Stimulated activated CD4-positive, alpha-beta T cell treated with anti-CD3 and anti-CD28 coated beads, Interleukin-15, amount 100 ng/mL, for 24 hours (primary cell): Measurements from ENCODE around the gene MRPS2.
"Not testable (repeated sequence)": the region's sequence is repeated elsewhere in the genome, so short reads cannot be mapped to it uniquely, and the experiment has no call there.

Experiments
- DNase-seq: peaks from one replicate; pipeline ENCODE4 v3.0.0-alpha.2; 2020

The MRPS2 gene

DNA sequence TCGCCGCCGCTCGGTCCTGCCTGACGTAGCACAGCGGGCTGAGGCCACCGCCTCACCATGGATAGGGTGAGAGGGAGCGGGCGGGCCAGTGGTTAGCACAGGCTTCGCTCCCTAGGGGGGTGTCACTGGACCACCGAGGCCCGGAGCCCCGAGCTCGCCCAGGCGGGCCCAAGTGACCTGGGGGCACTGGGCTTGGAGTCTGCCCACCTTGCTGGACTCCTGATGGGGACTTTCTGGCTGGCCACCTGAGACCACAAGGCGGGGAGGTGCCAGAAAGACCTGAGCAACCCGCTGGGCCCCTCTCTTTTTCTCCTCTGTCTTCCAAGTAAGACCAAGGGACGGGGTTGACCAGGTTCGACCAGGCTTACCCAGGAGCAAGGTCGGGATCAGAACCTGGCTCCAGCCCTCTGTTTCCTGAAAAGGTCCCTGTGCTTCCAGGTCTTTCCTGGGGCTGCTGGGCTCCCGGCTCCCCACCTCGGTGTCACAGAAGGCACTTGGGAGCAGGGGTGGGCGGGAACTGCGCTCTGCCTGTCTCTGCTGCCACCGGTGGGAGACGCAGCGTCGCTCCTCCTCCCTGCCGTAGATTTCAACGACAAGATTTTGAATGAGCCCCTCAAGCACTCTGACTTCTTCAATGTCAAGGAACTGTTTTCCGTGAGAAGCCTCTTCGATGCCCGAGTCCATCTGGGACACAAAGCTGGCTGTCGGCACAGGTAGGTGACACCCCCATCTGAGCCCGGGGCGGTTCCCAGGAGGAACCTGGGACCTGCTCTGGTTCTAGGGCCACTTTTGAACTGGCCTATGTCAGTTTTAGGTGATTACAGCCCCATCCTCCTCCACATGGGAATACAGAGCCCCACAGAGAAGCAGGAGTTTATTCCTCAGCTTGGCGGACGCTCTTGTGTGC is 1.0 kb downstream of the MRPS2 start:
- DNase-seq, result no peak

DNA sequence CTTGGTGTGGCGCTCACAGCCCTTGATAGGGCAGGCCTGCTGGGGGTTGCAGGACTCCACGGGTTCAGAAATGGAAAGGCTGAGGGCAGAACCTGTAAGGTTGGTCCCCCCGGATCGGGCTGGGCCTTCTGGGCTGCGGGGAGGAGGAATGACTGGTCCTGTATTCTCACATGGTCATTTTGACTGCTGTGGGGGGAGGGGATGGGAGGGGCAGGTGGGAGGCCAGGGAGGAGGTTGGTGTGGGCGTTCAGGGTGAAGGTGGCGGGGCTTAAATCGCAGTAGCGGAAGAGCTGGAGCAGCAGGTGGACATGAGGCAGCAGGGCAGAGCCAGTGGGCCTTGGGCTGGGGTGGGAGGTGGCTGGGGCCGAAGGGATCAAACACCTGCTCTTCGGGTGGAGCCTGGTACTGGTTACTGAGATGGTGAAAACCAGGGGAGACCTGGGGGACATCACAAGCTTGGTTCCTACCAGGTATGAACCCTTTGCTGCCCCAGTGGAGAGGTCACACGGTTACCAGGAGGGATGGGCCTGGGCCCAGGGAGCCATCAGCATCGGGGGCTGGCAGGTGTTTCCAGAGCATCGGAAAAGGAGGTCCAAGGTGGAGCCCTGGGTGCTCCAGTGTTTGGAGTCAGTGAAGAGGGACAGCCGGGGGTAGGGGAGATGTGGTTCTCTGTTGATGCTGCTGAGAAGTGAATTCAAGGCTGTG is 1.8 kb downstream of the MRPS2 start:
- no peak for DNase-seq

DNA sequence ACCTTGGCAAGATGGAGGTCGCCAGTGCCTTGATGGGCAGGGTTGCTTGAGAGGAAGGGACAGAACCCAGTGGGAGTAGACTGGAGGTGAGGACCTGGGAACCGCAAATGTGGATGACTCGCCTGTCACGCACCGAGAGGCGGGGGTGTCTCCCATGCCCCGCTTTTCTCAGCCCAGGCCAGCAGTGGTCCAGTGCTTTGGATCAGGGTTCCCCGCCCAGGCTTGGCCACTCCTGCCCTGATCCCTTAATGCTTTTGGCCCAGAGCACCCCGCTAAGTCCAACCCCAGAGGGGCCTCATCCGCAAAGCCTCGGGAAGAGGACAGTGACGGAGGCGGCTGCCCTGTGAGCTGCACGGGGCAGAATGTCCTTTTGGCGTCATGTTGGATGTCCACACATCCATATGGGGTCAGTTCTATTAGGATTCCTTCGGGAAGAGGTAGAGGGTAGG is 2.4 kb downstream of the MRPS2 start:
- DNase-seq, result no peak

DNA sequence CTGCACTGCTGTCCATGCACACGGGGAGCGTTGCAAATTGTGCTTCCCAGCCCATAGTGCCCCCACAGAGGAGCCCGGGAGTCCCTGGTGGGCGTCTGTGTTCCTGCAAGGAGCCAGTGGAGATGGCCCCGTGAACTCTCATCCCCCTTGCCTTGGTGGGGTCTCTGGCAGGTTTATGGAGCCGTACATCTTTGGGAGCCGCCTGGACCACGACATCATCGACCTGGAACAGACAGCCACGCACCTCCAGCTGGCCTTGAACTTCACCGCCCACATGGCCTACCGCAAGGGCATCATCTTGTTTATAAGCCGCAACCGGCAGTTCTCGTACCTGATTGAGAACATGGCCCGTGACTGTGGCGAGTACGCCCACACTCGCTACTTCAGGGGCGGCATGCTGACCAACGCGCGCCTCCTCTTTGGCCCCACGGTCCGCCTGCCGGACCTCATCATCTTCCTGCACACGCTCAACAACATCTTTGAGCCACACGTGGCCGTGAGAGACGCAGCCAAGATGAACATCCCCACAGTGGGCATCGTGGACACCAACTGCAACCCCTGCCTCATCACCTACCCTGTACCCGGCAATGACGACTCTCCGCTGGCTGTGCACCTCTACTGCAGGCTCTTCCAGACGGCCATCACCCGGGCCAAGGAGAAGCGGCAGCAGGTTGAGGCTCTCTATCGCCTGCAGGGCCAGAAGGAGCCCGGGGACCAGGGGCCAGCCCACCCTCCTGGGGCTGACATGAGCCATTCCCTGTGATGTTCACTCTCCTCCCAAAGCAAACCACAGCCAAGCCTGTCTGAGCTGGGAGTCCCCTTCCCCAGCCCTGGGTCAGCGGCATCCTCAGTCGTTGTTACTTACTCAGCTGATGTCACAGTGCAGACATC is 3.1 kb downstream of the MRPS2 start:
- no peak for DNase-seq

DNA sequence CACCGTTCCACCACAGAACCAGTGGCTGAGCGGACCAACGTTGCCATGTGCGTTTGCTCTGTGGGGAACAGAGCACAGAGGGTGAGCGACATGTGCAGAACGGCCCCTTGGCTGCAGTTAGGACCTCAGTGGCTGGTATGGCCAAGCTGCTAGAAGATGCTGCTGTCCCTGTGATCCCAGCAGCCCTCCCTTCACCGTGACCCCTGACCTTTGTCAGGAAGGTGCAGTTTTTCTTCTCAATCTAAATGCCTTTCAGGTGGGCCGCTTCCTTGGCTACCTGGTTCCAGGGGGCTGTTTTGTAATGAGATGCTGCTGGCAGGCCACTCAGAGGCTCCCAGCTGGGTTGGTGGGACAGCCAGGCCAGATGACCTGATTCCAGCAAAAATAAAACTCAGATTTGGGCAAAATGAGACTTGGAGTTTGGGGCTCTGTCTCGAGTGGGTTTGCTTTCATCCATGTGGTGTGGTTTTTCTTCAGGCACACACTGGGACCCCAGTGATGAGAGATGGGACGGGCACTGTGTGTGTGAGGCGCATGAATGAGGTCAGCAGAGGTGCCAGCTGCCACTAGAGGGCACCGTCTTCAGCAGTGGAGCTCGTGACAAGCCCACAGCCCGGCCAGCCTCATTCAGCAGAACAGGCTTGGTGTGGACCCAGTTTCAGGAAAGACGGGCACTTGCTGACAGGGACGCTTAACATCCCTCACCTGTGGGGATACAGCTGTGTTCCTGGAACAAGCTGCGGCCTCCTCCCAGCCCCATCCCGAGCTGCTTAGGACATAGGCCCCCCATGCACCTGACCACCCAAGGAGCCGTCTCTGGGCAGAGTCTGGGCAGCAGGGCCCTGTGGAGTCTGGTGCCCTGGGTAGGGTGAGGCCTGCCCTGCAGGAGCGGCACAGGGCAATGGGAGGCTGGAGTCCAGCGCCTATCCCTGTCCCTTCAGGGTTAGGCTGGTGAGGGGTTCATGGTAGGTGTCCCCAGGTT is 4.1 kb downstream of the MRPS2 start:
- peak; percentile 74 for DNase-seq

DNA sequence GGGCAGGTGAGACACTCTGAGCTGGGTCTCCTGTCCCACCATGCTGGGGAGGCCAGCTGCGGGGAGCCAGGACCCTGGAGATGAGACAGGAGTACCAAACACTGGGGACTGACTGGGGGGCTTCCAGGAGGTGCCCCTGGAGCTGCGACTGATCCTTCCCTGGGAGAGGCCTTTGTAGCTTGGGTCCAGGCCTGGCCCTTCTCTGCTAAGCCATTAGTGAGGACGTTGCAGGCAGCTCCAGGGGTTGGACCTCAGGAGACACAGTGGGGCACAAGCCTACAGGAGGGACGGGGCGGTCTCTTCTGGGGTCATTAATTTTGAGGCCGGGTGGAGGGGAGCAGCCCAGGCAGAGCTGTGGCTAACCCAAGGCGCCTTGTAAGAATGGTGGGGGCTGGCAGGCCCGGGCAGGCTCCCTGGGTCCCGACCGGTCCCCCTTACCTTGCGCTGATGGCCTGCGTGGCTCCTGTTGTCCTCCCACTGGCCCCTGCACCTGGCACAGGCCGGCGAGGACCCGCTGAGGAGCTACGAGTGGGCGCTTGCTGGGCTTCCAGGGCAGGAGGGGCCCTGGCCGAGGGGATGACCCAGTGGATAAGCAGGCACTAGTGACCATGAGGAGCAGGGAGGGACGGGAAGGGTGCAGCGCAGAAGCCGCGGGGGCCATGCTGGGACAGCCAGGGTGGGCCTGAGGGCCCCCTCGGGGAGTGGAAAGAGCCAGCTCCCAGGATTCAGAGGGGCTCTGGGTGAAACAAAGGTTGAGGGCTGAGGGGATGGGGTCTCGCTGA is 5.1 kb downstream of the MRPS2 start:
- DNase-seq, result no peak

DNA sequence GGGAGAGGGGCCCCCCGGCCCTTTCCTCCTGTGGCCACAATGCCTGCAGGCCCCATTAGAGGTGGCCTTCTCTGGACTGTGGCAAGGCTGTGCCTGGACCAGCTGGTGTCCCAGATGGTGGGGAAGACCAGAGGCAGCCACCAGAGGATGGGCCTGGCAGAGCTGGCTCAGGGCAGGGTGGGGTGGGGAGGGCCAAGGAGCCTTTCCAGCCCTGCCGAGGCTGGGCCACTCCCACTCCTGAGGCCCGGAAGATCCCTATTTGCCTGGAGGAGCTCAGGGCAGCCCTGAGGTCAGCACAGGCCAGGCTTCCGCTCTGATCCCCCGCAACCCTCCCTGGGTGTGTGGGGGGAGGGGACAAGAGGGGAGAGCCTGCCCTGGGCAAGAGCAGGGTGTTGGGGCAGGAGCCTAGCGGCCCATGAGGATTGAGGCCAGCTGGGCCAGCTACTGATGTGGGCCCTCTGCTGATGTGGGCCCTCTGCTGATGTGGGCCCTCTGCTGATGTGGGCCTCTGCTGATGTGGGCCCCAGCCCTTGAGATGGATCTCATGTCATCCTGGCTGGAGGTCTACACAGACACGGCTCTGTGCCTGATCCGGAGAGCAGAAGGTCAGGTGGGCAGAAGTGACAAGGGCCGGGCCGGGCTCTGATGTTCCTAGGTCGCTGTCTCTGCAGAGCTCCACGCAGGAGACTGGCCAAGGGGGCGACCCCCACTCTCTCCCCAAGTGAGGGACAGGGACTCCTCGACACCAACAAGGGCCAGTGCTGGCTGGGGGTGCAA is 6.0 kb downstream of the MRPS2 start:
- no peak for DNase-seq

DNA sequence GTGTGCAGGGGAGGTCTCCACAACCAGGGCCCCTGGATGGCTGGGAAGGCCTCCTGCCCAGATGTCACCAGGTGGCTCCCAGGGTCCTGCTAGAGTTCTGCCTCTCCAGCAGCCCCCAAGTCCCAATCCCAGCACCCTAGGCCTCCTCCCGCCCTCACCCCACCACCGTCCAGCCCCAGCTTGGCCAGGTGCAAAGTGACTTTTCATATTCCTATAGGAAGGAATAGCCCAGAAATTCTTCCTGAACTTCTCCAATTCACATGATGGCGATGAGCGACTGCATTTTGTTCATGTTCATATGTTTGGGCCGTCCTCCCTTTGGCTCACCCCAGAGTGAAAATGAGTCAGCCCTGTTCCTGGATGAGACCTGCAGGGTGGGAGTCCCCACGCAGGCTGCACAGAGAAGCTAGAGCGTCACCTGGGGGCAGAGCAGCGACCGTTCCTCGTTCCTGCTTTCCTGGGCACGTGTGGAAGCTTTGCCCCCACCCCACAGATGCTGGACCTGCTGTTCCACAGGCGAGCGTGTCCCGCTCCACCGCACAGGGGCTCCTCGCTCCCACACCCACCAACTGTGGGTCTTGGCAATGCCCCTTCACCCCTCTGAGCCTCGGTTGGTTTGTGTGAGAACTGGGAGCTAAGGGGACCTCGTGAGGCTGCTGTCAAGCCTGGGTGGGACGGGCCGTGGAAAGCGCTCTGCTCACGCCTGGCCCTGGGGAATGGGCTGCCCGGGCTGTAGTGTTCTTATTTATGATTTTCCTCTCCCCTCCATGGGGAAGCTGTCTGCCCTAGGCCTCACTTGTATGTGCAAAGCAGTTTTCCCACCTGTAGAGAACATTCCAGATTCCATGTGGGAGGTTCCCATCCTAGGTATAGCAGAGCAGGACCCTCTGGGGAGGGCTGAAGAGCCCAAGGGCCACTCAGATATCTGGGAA is 6.9 kb downstream of the MRPS2 start:
- no peak for DNase-seq

DNA sequence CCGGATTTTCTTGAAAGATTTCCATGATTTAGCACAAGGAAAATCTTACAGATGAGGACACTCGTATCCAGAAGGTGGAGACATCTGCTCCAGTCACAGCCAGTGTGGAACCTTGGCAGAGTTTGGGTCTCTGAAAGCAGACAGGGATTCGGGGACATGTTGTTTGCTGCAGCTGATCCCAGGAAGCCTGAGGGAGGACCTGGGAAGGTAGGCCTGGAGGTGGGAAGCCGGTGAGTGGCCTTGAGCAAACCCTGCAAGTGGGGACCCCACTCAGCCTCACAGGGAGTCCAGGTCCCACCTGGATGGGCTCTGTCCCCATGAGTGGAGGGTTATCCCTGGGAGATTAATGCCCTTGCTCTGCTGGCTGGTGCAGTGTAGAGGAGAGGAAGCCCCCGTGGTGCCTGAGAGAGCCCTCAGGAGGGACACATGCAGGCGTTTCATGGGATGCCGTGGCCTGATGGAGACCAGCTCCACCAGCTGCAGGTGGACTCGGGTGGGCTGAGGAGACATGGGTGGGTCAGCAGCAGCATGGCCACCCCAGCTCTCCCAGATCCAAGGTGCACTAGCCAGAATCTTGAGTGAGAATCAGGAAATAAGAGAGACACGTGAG is 7.8 kb downstream of the MRPS2 start:
- DNase-seq, result no peak

DNA sequence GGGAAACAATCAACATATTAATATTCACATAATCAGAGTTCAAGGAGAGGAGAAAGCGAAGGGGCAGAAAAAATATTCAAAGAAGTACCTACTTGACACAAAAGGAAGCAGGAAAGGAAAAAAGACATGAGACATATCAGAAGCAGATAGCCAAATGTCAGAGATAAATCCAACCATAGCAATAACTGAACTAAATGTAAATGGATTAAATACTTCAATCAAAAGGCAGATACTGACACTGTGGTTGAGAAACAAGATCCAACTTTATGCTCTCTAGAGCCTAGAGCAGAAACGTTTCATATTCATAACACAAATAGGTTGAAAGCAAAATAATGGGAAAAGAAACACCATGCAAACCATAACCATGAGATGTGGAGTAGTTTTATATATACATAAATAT is 9.0 kb downstream of the MRPS2 start:
- DNase-seq, result no peak

DNA sequence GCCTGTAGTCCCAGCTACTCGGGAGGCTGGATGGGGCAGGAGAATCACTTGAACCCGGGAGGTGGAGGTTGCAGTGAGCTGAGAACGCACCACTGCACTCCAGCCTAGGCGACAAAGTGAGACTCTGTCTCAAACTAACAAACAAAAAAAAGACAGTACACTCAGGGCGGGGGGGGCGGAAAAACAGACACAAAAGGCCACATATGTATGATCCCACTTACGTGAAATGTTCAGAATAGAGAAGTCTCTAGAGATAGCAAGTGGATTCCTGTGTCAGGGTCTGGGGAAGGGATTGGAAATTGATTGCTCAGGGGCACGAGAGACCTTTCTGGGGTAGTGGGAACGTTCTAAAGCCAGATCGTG is 11.7 kb downstream of the MRPS2 start:
- no peak for DNase-seq

DNA sequence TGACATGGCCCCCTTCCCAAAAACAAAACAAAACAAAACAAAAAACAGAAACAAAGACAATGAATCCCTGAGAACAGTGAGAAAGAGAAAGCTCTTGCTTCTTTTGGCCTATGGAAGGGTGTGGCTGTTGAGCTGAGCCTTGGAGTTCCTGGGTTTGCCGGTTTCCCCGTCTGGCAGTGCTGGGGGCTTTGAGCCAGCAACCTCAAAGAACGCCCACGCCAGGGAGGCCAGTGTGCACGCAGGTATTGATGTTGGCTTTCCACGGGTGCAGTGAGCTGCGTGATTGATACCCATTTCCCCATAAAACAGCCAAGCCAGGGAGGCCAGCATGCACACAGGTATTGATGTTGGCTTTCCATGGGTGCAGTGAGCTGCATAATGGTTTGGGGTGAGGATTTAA is 12.4 kb downstream of the MRPS2 start:
- no peak for DNase-seq

DNA sequence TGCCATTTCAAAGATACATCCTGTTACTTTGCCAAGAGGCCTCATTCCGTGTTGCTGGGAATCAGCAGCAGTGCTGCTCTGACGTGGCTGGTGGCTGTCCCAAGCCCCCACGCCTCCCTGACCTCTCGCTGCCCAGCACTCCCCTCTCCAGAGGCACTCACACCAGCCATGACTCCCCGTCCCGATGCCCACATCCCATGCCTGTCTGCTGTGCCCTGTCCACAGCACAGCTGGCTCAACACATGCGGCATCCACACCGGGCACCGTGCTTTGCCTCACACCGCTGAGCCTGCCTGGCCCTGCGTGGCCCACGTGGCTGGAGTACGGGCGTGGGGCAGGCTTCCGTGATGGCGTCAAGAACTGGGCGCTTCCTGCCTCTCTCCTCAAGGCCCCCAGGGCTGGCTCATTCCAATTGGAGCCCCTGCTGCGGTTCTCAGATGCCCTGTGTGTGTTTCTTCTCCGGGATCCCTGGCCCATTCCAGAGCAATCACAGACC is 12.9 kb downstream of the MRPS2 start:
- no peak for DNase-seq

DNA sequence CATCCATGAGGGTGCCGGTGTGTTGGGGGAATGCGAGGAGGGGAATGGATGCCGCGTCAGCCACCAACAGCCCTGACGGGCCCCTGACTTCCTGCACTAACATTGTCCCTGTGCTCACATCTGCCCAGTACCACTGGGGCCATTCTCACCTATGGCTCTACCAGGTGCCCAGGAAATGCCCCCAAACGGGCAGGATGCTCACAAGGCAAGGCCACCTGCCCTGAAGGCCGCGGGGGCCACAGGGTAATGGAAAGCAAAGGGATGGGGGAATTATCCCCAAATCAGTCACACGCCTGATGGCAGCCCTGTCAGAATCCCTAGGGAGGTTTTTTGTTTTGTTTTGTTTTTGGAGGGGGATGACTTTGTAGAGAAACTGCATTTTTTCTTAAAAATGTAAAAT is 13.4 kb downstream of the MRPS2 start:
- not testable (repeated sequence) for DNase-seq

DNA sequence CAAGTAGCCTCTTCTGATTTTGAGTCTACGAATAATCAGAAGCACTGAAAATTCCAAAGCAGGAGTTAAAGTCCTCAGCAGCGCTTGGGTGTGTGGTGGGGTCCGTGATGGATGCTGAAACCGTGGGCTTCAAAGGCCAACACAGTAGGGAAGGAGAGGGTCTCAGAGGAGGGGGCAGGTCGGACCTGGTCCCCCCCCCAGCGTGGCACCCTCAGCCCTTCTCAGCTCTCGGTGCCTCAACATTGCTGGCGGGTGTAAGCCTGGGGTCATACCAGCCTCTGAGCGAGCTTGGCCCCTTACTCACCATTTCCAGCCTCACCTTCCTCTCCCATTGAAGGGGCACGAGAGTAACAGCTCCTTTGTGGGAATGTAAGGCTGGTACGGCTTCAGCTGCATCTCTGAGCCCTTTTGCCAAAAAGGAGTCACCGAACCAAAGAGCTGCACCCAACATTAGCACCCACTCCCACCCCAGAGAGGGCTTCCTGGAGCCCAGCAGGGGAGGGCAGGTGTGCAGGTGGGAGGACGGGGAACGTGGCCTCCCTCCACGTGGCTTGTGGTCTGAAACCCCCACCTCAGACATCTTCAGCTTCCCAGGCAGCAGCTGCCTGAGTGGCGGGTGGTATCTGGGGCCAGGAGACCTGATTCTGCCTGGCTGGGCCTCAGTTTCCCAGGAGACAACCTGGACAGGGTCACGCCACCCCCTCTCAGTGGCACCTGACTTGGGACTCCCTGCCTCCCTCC is 14.0 kb downstream of the MRPS2 start:
- DNase-seq, result no peak

DNA sequence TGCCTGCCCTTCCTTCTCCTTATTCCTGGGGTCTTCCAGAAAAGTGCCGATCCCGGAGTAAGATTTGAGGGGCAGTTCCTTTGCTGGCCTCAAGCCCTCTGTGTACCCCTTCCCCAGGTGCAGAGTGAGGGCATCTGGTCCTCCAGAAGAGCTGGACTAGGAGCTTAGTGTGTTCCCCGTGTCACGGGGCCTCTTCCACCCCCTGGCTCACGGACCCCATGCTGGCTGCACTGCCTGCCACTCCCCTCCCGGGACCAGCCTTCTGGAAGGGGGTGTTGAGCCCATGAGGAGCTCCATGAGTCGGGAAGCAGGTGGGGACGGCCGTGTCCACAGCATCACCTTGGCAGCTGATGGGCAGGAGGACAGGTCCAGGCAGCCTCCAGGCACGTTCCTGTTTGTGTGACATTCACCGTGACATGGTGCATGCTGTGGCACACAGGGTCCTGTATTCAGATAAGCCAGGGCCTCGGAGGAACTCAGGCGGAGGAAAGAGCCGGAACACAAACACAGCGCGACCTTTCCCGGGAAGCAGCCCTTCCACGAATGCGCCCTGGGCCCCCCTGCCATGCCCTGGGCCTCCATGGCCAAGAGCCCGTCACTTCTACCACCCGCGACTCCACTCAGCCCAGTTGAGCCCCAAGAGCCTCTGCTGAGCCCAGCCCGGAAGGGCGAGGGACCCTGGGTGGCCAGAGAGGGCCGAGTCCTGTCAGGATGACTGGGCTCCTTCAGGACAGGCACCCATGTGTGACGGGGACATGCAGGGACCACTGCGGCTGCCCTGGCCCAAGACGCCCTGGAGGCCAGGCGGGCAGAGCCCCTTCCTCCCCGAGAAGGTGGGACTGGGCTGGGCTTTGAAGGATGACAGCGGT is 14.8 kb downstream of the MRPS2 start:
- DNase-seq, result no peak
